ENCODE data around the gene R3HDM4. TPM values are rescaled to one million over a fixed set of nuclear protein-coding genes. Genes with fewer than 3 reads are reported as not detected.
A peak's percentile ranks its signal among the peaks of the same experiment; 100 is the strongest.

R3HDM4 gene
- total and polyA plus RNA-seq, 9 donors: 8.7 to 43.0 (median 29.5) TPM

- Histone ChIP-seq H3K9me3 (no peaks in the 10 kb centered on the region), H3K27ac (no peak overlapping the region), H3K36me3 (no peaks in the 10 kb centered on the region), H3K4me3 (no peak overlapping the region), H3K4me1 (ENCODE audit: insufficient read depth) (peaks cover 11% of the 10 kb centered on the region), H3K27me3 (peaks cover 9% of the 10 kb centered on the region)
- peak in 1 of 5 donors; percentile 28 for DNase-seq
- 40 to 45% (median 43%) methylated on average over 12 of the region's 12 CpGs for WGBS, 3 donors
- intact Hi-C loops (cut with DNase I): loop anchor here in 1 of 4 donors (10.0 kb wide), 1 partner anchor 94 kb away; the partner anchor contains the start of gene MISP
- TF ChIP-seq CTCF (IDR thresholded peaks at IDR 0.05): no peak
- TF ChIP-seq POLR2A (IDR thresholded peaks at IDR 0.05): no peak
- no peak for TF ChIP-seq EP300 (IDR thresholded peaks at IDR 0.05)
These were observed 64.6 kb downstream of the R3HDM4 start for GRCh38 chr19:848386-848921.

Small RNA genes lying within 50 kb of the gene (small RNA-seq; reads per million reads assigned to genes)
- not detected for gene RNU6-9

Other genes starting within 250 kb of the R3HDM4 start
- gene FSTL3, start 236.8 kb downstream of the R3HDM4 start, total RNA-seq: 100 to 1,000 TPM in 1 of 7 donors, 10 to 100 TPM in 6; 21.3 to 141 (median 45.7) TPM
- 10 to 100 TPM; 16.9 to 22.6 TPM for gene FSTL3, start 236.8 kb downstream of the R3HDM4 start, polyA plus RNA-seq
- under 1 TPM in 1 of 7 donors, not detected in 6; 0.33 TPM for gene PRSS57, start 217.8 kb downstream of the R3HDM4 start, total RNA-seq
- under 1 TPM in 1 of 2 donors, not detected in 1; 0.07 TPM for gene PRSS57, start 217.8 kb downstream of the R3HDM4 start, polyA plus RNA-seq
- 100 to 1,000 TPM in 5 of 7 donors, 10 to 100 TPM in 2; 36.1 to 169 (median 126) TPM for gene PALM, start 204.3 kb downstream of the R3HDM4 start, total RNA-seq
- gene PALM, start 204.3 kb downstream of the R3HDM4 start, polyA plus RNA-seq: 10 to 100 TPM in 1 of 2 donors, 1 to 10 TPM in 1; 2.9 to 66.9 TPM
- 10 to 100 TPM in 1 of 7 donors, 1 to 10 TPM in 3, under 1 TPM in 3; 0.08 to 44.0 (median 1.4) TPM for gene MISP, start 162.1 kb downstream of the R3HDM4 start, total RNA-seq
- gene MISP, start 162.1 kb downstream of the R3HDM4 start, polyA plus RNA-seq: under 1 TPM; 0.12 to 0.19 TPM
- 100 to 1,000 TPM in 6 of 7 donors, 10 to 100 TPM in 1; 73.4 to 312 (median 233) TPM for gene PTBP1, start 115.8 kb downstream of the R3HDM4 start, total RNA-seq
- gene PTBP1, start 115.8 kb downstream of the R3HDM4 start, polyA plus RNA-seq: 100 to 1,000 TPM in 1 of 2 donors, 10 to 100 TPM in 1; 94.4 to 112 TPM
- 10 to 100 TPM in 1 of 7 donors, 1 to 10 TPM in 1, under 1 TPM in 3, not detected in 2; 0.36 to 11.4 (median 0.80) TPM for gene PLPPR3, start 91.3 kb downstream of the R3HDM4 start, total RNA-seq
- under 1 TPM; 0.18 to 0.24 TPM for gene PLPPR3, start 91.3 kb downstream of the R3HDM4 start, polyA plus RNA-seq
- gene AZU1, start 85.4 kb downstream of the R3HDM4 start, total RNA-seq: 1 to 10 TPM in 1 of 7 donors, not detected in 6; 1.0 TPM
- gene AZU1, start 85.4 kb downstream of the R3HDM4 start, polyA plus RNA-seq: under 1 TPM in 1 of 2 donors, not detected in 1; 0.11 TPM
- gene PRTN3, start 72.2 kb downstream of the R3HDM4 start, total RNA-seq: under 1 TPM in 1 of 7 donors, not detected in 6; 0.41 TPM
- not detected for gene PRTN3, start 72.2 kb downstream of the R3HDM4 start, polyA plus RNA-seq
- gene ELANE, start 60.9 kb downstream of the R3HDM4 start, total RNA-seq: under 1 TPM in 3 of 7 donors, not detected in 4; 0.27 to 0.72 (median 0.34) TPM
- gene ELANE, start 60.9 kb downstream of the R3HDM4 start, polyA plus RNA-seq: under 1 TPM in 1 of 2 donors, not detected in 1; 0.59 TPM
- 100 to 1,000 TPM in 2 of 7 donors, 10 to 100 TPM in 3, 1 to 10 TPM in 2; 3.8 to 287 (median 25.3) TPM for gene CFD, start 53.6 kb downstream of the R3HDM4 start, total RNA-seq
- gene CFD, start 53.6 kb downstream of the R3HDM4 start, polyA plus RNA-seq: 100 to 1,000 TPM in 1 of 2 donors, 10 to 100 TPM in 1; 39.2 to 335 TPM
- 10 to 100 TPM; 33.1 to 75.4 (median 59.3) TPM for gene MED16, start 20.0 kb downstream of the R3HDM4 start, total RNA-seq
- 10 to 100 TPM in 1 of 2 donors, under 1 TPM in 1; 0.62 to 42.9 TPM for gene MED16, start 20.0 kb downstream of the R3HDM4 start, polyA plus RNA-seq
- not detected for gene RNU6-9, start 19.7 kb downstream of the R3HDM4 start, total RNA-seq
- not detected for gene RNU6-9, start 19.7 kb downstream of the R3HDM4 start, polyA plus RNA-seq
- gene KISS1R, start 4.1 kb upstream of the R3HDM4 start, total RNA-seq: under 1 TPM in 2 of 7 donors, not detected in 5; 0.28 to 0.90 TPM
- not detected for gene KISS1R, start 4.1 kb upstream of the R3HDM4 start, polyA plus RNA-seq
- gene ARID3A, start 12.8 kb upstream of the R3HDM4 start, total RNA-seq: 1 to 10 TPM; 2.1 to 8.1 (median 5.2) TPM
- 1 to 10 TPM; 1.1 to 1.6 TPM for gene ARID3A, start 12.8 kb upstream of the R3HDM4 start, polyA plus RNA-seq
- 10 to 100 TPM; 19.4 to 45.6 (median 31.2) TPM for gene WDR18, start 71.1 kb upstream of the R3HDM4 start, total RNA-seq
- gene WDR18, start 71.1 kb upstream of the R3HDM4 start, polyA plus RNA-seq: 10 to 100 TPM in 1 of 2 donors, 1 to 10 TPM in 1; 3.5 to 24.3 TPM
- gene GRIN3B, start 87.2 kb upstream of the R3HDM4 start, total RNA-seq: 1 to 10 TPM in 1 of 7 donors, under 1 TPM in 4, not detected in 2; 0.22 to 7.4 (median 0.32) TPM
- gene GRIN3B, start 87.2 kb upstream of the R3HDM4 start, polyA plus RNA-seq: under 1 TPM in 1 of 2 donors, not detected in 1; 0.07 TPM
- gene TMEM259, start 107.9 kb upstream of the R3HDM4 start, total RNA-seq: 100 to 1,000 TPM; 105 to 196 (median 127) TPM
- 100 to 1,000 TPM in 1 of 2 donors, 10 to 100 TPM in 1; 26.0 to 162 TPM for gene TMEM259, start 107.9 kb upstream of the R3HDM4 start, polyA plus RNA-seq
- not detected for gene RNU6-2, start 108.3 kb upstream of the R3HDM4 start, total RNA-seq
- gene RNU6-2, start 108.3 kb upstream of the R3HDM4 start, polyA plus RNA-seq: not detected
- gene CNN2, start 113.4 kb upstream of the R3HDM4 start, total RNA-seq: 100 to 1,000 TPM in 6 of 7 donors, 10 to 100 TPM in 1; 60.6 to 438 (median 210) TPM
- gene CNN2, start 113.4 kb upstream of the R3HDM4 start, polyA plus RNA-seq: 100 to 1,000 TPM in 1 of 2 donors, 10 to 100 TPM in 1; 90.6 to 159 TPM
- 10 to 100 TPM in 1 of 7 donors, 1 to 10 TPM in 6; 1.5 to 10.5 (median 2.6) TPM for gene ABCA7, start 126.9 kb upstream of the R3HDM4 start, total RNA-seq
- gene ABCA7, start 126.9 kb upstream of the R3HDM4 start, polyA plus RNA-seq: 1 to 10 TPM; 1.4 to 1.9 TPM
- 10 to 100 TPM in 2 of 7 donors, 1 to 10 TPM in 5; 2.7 to 10.6 (median 8.9) TPM for gene ARHGAP45, start 153.9 kb upstream of the R3HDM4 start, total RNA-seq
- gene ARHGAP45, start 153.9 kb upstream of the R3HDM4 start, polyA plus RNA-seq: 1 to 10 TPM; 1.0 to 5.1 TPM
- gene POLR2E, start 182.2 kb upstream of the R3HDM4 start, total RNA-seq: 100 to 1,000 TPM in 5 of 7 donors, 10 to 100 TPM in 2; 88.2 to 157 (median 140) TPM
- 100 to 1,000 TPM in 1 of 2 donors, 10 to 100 TPM in 1; 11.1 to 119 TPM for gene POLR2E, start 182.2 kb upstream of the R3HDM4 start, polyA plus RNA-seq
- gene GPX4, start 190.8 kb upstream of the R3HDM4 start, total RNA-seq: 100 to 1,000 TPM; 189 to 309 (median 247) TPM
- 100 to 1,000 TPM; 239 to 450 TPM for gene GPX4, start 190.8 kb upstream of the R3HDM4 start, polyA plus RNA-seq